ENCODE results near the gene ZNF292.
A peak's percentile ranks its signal among the peaks of the same experiment; 100 is the strongest.

The ZNF292 gene

DNA sequence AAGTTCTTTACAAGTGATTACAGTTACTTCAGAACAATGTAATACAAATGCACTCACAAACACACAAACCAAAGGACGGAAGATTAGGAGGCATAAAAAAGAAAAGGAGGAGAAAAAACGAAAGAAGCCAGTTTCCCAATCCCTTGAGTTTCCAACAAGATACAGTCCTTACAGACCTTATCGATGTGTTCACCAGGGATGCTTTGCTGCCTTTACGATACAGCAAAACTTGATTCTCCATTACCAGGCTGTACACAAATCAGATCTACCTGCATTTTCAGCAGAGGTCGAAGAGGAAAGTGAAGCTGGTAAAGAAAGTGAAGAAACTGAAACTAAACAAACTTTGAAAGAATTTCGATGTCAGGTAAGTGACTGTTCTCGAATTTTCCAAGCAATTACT is 104.4 kb downstream of the ZNF292 start:
- TF ChIP-seq CTCF (conservative IDR thresholded peaks at IDR 0.05; ENCODE audit: low read depth, low read length), result no peak
- DNase-seq (ENCODE audit: low read depth), result no peak
- no peak overlapping the region for H3K4me3 ChIP-seq (ENCODE audit: low read depth, low read length)

GRCh38 chr6:87261534-87261933 is 106.2 kb downstream of the ZNF292 start:
- H3K4me3 ChIP-seq (ENCODE audit: low read depth, low read length), result no peak overlapping the region
- no peak for DNase-seq (ENCODE audit: low read depth)
- TF ChIP-seq CTCF (conservative IDR thresholded peaks at IDR 0.05; ENCODE audit: low read depth, low read length), result no peak

- no peak for TF ChIP-seq CTCF (conservative IDR thresholded peaks at IDR 0.05; ENCODE audit: low read depth, low read length)
- H3K4me3 ChIP-seq (ENCODE audit: low read depth, low read length), result no peak overlapping the region
- DNase-seq (ENCODE audit: low read depth), result no peak
Measured at GRCh38 chr6:87264481-87264880, 109.1 kb downstream of the ZNF292 start.

DNA sequence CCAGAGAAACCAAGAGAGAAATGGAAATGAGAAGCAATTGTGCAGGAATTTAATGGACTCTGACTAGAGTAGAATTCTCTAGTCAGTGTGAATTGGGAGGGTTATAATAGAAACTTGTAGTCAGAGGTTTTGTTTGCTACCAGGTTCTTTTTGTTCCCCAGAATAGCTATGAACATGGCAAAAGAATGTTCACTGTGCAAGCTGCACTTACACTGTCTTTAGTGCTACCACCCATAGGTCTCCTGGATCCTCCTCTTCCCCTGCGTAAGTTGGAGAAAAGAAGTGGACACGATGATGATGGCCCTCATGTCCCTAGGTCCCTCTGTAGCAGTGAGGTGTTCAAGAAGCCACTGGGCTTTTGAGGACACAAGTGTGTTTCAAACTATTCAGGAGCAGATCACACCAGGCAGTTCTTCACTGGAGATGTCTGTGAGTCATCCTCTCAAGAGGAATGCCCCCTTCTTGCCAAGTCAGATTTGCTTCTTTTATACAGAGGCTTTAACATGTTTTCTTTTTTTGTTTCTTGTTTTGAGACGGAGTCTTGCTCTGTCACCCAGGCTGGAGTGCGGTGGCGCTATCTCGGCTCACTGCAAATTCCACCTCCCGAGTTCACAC is 119.4 kb downstream of the ZNF292 start:
- no peak overlapping the region for H3K4me3 ChIP-seq (ENCODE audit: low read depth, low read length)
- TF ChIP-seq CTCF (conservative IDR thresholded peaks at IDR 0.05; ENCODE audit: low read depth, low read length), result no peak
- peak; percentile 87 for DNase-seq (ENCODE audit: low read depth)

DNA sequence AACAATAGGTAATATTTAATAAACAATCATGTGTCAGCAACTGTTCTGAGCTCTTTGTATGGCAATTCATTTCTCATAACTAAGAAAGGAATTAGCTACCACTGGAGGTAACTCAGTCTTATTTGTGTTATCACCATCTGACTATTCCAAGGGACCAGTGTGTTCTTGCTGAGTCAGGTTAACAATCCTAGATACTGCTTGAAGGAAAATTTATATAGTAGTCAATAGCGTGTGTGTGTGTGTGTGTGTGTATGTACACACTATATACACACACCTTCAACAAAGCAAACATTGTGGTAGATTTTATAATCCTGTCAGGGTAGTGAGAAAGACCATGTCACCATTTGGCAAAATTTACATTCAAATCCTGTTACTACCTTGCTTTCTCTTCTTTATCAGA is 121.3 kb downstream of the ZNF292 start:
- no peak for DNase-seq (ENCODE audit: low read depth)
- TF ChIP-seq CTCF (conservative IDR thresholded peaks at IDR 0.05; ENCODE audit: low read depth, low read length), result no peak

DNA sequence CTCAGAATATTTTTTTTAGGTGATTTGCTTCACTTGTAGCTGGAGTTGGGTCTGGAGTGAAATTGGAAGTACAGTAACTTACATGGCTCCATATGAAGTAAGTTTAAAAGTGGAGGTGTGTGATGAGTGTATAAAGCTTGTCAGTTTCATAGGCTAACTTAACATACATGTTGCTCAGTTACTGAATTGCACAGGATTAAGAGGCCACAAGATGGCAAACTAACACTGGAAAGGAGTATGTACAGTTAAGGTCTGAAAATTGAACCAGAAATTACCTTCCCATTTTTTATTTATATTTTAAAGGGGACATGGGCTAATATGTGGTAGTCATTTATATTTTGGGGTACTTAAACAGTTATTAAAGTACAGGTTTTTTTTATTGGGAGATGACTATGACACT is 121.8 kb downstream of the ZNF292 start:
- TF ChIP-seq CTCF (conservative IDR thresholded peaks at IDR 0.05; ENCODE audit: low read depth, low read length), result peak; percentile 41

More for the DNA sequence above, 121.3 kb downstream of the ZNF292 start:
- H3K4me3 ChIP-seq (ENCODE audit: low read depth, low read length), result no peak overlapping the region

DNA sequence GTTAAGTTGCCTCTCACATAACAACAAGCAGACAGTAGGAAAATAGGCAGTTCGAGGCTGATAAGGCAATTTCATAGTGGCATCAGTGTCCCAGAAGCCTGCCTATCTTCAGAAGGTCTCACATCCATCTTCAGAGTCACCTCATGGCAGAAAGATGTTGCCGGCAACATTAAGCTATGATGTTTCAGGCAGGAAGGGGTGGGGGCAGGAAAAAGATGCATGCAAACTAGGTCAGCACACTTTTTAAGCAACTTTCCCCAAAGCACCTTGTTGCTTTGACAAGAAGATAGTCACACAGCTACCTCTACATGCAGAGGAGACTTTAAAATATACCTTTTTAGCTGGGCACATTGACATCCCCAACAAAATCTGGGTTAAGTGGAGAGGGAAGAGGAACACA is 123.8 kb downstream of the ZNF292 start:
- H3K4me3 ChIP-seq (ENCODE audit: low read depth, low read length), result no peak overlapping the region
- no peak for DNase-seq (ENCODE audit: low read depth)
- TF ChIP-seq CTCF (conservative IDR thresholded peaks at IDR 0.05; ENCODE audit: low read depth, low read length), result no peak

More for the DNA sequence above, 121.8 kb downstream of the ZNF292 start:
- peak; percentile 55 for DNase-seq (ENCODE audit: low read depth)
- no peak overlapping the region for H3K4me3 ChIP-seq (ENCODE audit: low read depth, low read length)

Measured in choroid plexus epithelial cell (primary cell).